Muscle layer of duodenum (tissue), 2 donors: Measurements from ENCODE around the gene TPSAB1.

Experiments used
- H3K27ac ChIP-seq: one replicate; pipeline ENCODE4 v1.7.0; 2013; ENCODE audit warnings: mild to moderate bottlenecking, low read length
- H3K27me3 ChIP-seq: one replicate; pipeline ENCODE4 v1.7.0; 2013; ENCODE audit warnings: low read depth, mild to moderate bottlenecking, control low read depth, low read length
- H3K36me3 ChIP-seq, 2 donors: one replicate each; pipeline ENCODE4 v1.7.0; 2013; ENCODE audit warnings: low read length in 2 of 2, control low read depth in 1 of 2, mild to moderate bottlenecking in 1 of 2; ENCODE audit not compliant: insufficient read depth in 2 of 2, control insufficient read depth in 1 of 2
- H3K4me1 ChIP-seq, 2 donors: one replicate each; pipeline ENCODE4 v1.7.0; 2013; ENCODE audit warnings: low read length in 2 of 2, mild to moderate bottlenecking in 2 of 2, control low read depth in 1 of 2, moderate library complexity in 1 of 2; ENCODE audit not compliant: insufficient read depth in 2 of 2, control insufficient read depth in 1 of 2
- H3K4me3 ChIP-seq, 2 donors: one replicate each; pipeline ENCODE4 v1.7.0; 2013; ENCODE audit warnings: low read length in 2 of 2, low read depth in 1 of 2, mild to moderate bottlenecking in 1 of 2
- H3K9me3 ChIP-seq, 2 donors: one replicate each; pipeline ENCODE4 v1.7.0; 2013; ENCODE audit warnings: low read length in 2 of 2, control low read depth in 1 of 2, mild to moderate bottlenecking in 1 of 2; ENCODE audit not compliant: control insufficient read depth in 1 of 2
- donor health status: healthy.

The TPSAB1 gene

DNA sequence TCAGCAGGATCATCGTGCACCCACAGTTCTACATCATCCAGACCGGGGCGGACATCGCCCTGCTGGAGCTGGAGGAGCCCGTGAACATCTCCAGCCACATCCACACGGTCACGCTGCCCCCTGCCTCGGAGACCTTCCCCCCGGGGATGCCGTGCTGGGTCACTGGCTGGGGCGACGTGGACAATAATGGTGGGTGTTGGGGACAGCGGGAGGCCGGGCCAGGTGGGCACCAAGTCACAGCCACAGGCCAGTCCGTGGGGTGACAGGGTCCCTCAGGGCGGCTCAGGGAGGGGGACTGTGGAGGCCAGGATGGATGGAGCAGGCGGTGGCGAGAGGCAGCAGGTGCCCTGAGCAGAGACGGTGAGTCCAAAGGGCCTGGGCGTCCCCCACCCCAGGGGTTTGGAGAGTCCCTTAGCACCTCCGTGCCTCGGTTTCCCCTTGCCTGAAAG, 16.4 kb downstream of the TPSAB1 start:
- Histone ChIP-seq H3K4me1 (no peaks in the 10 kb centered on the region), H3K4me3 (no peak overlapping the region), H3K9me3 (no peaks in the 10 kb centered on the region), H3K27ac (no peak overlapping the region), H3K27me3 (peaks cover 10% of the 10 kb centered on the region), H3K36me3 (no peaks in the 10 kb centered on the region)

- Histone ChIP-seq H3K27me3 (peaks cover 10% of the 10 kb centered on the region), H3K4me1 (no peaks in the 10 kb centered on the region), H3K4me3 (no peak overlapping the region), H3K27ac (no peak overlapping the region), H3K36me3 (no peaks in the 10 kb centered on the region), H3K9me3 (no peaks in the 10 kb centered on the region)
Measured at GRCh38 chr16:1257561-1258224, 17.2 kb downstream of the TPSAB1 start.

DNA sequence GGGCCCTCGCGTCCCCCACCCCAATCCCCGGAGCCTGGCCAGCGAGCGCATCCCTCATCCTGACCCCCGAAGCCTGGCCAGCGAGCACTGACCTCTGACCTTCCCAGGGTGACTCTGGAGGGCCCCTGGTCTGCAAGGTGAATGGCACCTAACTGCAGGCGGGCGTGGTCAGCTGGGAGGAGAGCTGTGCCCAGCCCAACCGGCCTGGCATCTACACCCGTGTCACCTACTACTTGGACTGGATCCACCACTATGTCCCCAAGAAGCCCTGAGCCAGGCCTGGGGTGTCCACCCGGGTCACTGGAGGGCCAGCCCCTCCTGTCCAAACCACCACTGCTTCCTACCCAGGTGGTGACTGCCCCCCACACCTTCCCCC, 17.7 kb downstream of the TPSAB1 start:
- peaks cover 10% of the 10 kb centered on the region for H3K27me3 ChIP-seq
- no peaks in the 10 kb centered on the region for H3K9me3 ChIP-seq
- H3K4me3 ChIP-seq: no peak overlapping the region
- H3K4me1 ChIP-seq: no peaks in the 10 kb centered on the region
- H3K27ac ChIP-seq: no peak overlapping the region
- no peaks in the 10 kb centered on the region for H3K36me3 ChIP-seq

DNA sequence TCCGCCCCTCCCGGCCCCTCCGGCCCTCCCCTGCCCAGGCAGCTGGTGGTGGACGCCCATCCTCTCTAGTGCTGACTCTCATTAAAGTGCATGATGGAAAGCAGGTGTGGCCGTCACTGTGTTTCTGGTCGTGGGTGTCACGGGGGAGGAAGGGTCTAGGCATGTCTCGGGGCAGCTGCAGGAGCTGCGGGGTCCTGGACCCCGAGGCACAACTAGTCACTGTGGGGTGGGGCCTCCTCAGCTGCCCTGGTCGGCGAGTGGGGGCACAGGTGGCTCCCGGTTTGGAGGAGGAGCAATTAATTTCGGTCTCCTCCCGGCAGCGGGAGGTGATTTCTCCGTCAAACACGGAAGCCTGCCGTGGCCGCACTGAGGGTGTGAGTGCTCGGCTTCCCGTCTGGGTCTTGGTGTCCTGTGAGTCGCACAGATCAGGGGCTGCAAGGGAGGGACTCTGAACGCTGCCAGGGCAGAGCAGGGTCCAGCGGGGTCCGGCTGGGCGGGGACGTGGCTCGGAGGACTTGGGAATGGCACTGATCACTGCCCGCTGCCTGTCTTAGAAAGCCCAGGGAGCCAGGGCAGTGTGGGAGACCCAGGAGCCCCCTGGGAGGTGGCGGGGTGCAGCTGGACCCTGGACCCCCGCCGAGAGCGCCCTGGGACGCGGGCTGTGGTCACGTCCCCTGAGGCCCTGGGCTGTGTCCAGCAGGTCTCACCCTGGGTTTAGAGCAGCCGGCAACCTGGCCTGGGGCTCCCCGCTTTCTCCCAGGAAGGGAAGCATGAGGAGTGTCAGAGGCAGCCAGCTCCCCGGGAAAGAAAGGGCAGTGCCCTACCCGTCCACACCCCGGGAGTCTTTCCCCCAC, 18.6 kb downstream of the TPSAB1 start:
- Histone ChIP-seq H3K27me3 (peaks cover 10% of the 10 kb centered on the region), H3K27ac (no peak overlapping the region), H3K4me1 (no peaks in the 10 kb centered on the region), H3K4me3 (no peak overlapping the region), H3K9me3 (no peaks in the 10 kb centered on the region), H3K36me3 (no peaks in the 10 kb centered on the region)

DNA sequence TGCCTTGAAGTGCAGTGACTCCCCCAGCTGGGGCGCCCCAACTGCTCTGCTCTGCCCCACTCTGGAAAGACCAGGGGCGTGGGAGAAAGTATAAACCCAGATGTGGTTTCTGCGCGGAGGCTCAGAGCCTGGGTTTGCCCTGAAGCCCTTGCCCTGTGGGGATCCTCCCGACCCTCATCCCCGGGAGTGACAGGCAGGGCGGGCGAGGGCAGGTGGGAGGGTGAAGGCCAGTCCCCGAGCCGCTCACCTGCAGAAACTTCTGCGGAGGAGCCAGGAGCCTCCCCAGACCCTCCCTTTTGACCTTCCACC, 19.2 kb downstream of the TPSAB1 start:
- no peaks in the 10 kb centered on the region for H3K4me1 ChIP-seq
- no peak overlapping the region for H3K4me3 ChIP-seq
- no peak overlapping the region for H3K27ac ChIP-seq
- peaks cover 10% of the 10 kb centered on the region for H3K27me3 ChIP-seq
- no peaks in the 10 kb centered on the region for H3K9me3 ChIP-seq
- H3K36me3 ChIP-seq: no peaks in the 10 kb centered on the region

DNA sequence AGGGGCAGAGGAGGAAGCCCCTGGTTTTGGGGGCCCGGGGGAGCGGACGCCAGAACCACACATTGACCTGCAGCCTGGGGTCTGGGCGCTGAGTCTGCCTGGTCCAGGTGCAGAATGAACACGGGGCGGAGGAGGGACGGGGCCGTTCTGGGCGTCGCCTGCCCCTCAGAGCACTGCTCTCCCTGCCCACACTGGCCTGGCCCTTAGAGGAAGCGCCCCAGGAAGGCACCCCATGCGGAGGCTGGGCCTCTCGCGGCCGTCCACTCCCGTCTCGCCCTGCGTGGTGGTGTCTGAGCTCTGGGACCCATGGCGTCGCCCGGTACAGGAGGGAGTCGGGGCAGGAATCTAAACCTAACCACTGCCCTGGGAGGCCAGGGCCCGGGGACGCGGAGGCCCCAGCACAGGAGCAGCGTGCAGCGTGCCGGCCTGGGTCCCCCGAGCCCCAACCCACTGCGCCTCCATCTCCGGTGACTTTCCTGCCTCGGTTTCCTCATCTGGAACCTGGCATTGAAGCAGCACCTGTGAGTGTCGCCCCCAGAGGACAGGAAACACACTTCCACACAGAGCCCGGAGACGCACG, 19.7 kb downstream of the TPSAB1 start:
- Histone ChIP-seq H3K4me3 (no peak overlapping the region), H3K36me3 (no peaks in the 10 kb centered on the region), H3K27ac (no peak overlapping the region), H3K9me3 (no peaks in the 10 kb centered on the region), H3K27me3 (peaks cover 10% of the 10 kb centered on the region), H3K4me1 (no peaks in the 10 kb centered on the region)

DNA sequence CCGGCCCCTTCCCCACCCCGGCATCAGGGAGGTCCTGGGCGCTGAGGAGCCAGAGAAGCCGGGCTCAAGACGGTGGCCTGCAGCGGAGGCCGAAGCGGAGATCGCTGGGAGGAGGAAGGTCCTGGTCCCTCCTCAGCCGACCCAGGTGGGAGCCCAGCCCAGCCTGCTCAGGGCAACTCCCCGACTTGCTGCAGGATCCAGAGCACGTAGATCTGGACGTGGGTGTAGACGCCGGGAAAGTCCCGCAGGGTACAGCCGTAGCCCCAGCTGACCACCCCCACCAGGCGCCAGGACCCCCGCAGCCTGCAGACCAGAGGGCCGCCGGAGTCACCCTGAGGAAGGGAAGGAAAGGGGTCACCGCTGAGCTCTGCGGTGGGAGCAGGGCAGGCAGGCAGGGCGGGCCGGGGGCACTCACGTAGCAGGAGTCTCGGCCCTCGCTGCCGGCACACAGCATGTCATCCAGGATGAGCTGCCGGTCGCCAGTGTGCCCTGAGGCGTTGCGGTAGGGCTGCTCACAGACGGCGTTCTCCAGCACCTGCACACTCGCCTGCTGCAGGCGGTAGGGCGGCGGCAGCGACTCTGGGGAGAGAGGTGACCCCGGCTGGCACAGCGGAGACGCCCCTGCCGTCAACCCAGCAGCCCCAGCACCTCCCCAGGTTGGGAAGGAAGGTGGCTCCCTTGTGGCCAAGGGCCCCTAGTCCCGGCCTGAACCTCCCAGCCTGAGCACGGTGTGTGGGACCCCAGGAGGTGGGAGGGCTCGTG, 20.8 kb downstream of the TPSAB1 start:
- Histone ChIP-seq H3K4me1 (no peaks in the 10 kb centered on the region), H3K27ac (no peak overlapping the region), H3K27me3 (peaks cover 10% of the 10 kb centered on the region), H3K36me3 (no peaks in the 10 kb centered on the region), H3K4me3 (no peak overlapping the region), H3K9me3 (no peaks in the 10 kb centered on the region)

DNA sequence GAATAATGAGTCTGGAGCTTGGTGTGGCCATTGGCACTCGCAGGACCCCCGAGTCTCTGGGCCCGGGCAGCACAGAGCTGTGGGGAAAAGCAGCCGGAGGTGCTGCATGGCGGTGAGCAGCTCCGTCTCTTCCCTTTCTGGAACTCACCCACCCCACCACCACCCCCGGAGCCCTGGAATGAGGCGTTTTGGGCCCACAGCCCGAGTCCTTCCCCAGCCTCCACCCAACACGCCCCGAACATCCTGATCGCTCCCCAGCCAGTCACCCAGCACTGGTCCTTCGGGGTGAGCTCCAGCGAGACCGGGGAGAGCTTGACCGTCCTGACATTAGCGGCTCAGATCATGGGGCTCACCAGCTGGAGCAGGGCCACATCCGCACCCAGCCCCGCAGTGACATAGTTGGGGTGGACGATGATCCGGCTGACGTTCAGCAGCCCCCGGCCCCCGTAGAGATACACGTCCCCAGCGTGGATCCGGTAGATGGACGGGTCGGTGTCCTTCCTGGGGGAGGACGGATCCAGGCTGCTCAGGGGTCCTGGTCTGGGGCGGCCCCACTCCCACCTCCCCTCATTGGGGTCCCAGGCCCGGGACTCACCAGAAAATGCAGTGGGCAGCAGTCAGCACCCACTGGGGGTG, 21.8 kb downstream of the TPSAB1 start:
- Histone ChIP-seq H3K27me3 (peaks cover 10% of the 10 kb centered on the region), H3K36me3 (no peaks in the 10 kb centered on the region), H3K27ac (no peak overlapping the region), H3K9me3 (peaks cover 0 to 3% of the 10 kb centered on the region in 2 donors), H3K4me3 (no peak overlapping the region), H3K4me1 (no peaks in the 10 kb centered on the region)

DNA sequence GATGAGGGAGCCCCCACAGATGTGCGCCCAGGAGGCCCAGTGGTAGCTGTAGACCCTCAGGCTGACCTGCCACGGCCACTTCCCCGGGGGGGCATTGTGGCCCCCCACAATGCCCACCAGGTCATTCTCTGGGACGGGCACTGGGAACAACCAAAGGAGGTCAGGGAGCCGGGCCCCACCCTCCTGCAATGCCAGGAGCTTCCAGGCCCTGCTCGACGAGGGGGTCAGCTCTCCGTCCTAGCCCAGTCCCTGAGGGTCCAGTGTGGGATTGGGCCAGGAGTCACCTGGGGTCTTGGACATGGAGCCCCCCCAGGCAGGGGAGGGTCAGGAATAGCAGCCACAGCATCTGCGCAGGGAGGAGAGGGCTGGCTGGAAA, 22.3 kb downstream of the TPSAB1 start:
- no peak overlapping the region for H3K4me3 ChIP-seq
- peaks cover 10% of the 10 kb centered on the region for H3K27me3 ChIP-seq
- no peaks in the 10 kb centered on the region for H3K4me1 ChIP-seq
- H3K36me3 ChIP-seq: no peaks in the 10 kb centered on the region
- peaks cover 0 to 3% of the 10 kb centered on the region in 2 donors for H3K9me3 ChIP-seq
- H3K27ac ChIP-seq: no peak overlapping the region

DNA sequence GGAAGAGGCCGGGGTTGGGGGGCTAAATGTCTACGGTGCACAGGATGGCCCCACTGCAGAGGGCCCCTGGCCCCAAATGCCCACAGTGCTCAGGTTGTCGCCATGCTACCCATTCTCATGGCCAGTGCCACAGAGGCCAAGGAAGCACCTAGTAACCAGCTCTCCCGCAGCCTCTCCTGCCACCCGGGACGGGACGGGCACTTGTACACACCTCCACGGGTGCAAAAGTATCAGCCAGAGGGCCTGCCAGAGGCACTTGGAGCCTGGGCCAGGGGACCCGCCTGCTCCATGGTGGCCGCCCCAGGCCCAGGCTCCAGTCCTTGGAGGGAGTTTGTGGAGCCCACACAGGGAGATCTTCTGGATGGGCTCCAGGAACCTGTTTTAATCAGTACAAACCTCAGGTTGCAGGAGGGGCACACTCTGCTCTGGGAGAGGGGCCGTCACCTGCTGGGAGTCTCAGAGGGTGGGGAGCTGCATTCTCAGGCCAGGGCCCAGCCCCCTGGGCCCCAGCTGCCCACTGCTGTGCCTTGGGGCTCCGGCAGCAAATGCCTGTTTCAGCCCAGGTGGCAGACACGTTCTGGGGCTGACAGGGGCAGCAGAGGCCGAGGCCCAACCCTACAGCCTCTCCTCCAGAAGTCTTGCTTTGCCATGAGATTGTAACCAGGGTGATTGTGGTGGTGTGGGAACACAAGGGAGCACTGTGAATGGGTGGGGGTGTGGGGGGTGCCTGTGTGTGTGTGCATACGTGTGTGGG, 23.3 kb downstream of the TPSAB1 start:
- Histone ChIP-seq H3K4me3 (no peak overlapping the region), H3K4me1 (no peaks in the 10 kb centered on the region), H3K27me3 (peaks cover 10% of the 10 kb centered on the region), H3K9me3 (peaks cover 0 to 3% of the 10 kb centered on the region in 2 donors), H3K36me3 (no peaks in the 10 kb centered on the region), H3K27ac (no peak overlapping the region)
